Right cardiac atrium (tissue), 5 donors: Measurements from ENCODE around the gene MRPS34. TPM values are rescaled to one million over a fixed set of nuclear protein-coding genes. Genes with fewer than 3 reads are reported as not detected.

ENCODE experiments used
- ATAC-seq, 2 donors: fragments of 200-7000 bp; cut with Tn5 transposase; one replicate each; pipeline versions ENCODE4 v1.8.0 to v1.9.1; 2020; ENCODE audit warnings: moderate library complexity in 2 of 2, mild to moderate bottlenecking in 1 of 2
- DNase-seq, 3 donors: peaks; one replicate each; pipeline ENCODE4 v3.0.0-alpha.2; 2020
- H3K27ac ChIP-seq: one replicate; pipeline ENCODE4 v1.5.1; 2013; ENCODE audit warnings: mild to moderate bottlenecking, low read length, control low read depth, moderate library complexity
- H3K27me3 ChIP-seq: one replicate; pipeline ENCODE4 v1.6.1; 2013; ENCODE audit not compliant: control insufficient read depth, insufficient read depth
- H3K4me1 ChIP-seq: one replicate; pipeline ENCODE4 v1.6.1; 2013; ENCODE audit warnings: low read length; ENCODE audit not compliant: control insufficient read depth, insufficient read depth
- H3K4me3 ChIP-seq: one replicate; pipeline ENCODE4 v1.5.1; 2013; ENCODE audit warnings: low read length, control low read depth
- H3K9me3 ChIP-seq: one replicate; pipeline ENCODE4 v1.6.1; 2013; ENCODE audit warnings: low read length; ENCODE audit not compliant: control insufficient read depth
- WGBS: extraction: QIAGEN DNeasy Blood & Tissue Kit; methylation state at CpG from one replicate; pipeline ENCODE4 v1.1.7; 2013; 5-methylcytosine and 5-hydroxymethylcytosine counted together
- intact Hi-C, 4 donors: fragments of 100-400 bp; cut with DNase I; formaldehyde crosslinking; loops; one replicate each; pipeline versions ENCODE4 v1.11.0 to v1.14.0; 2022 to 2023
- polyA plus RNA-seq: library from polyadenylated mRNA; stranded (reverse); fragments of 200-250 nt; gene quantifications from one replicate; pipeline ENCODE4 v1.2.3, GENCODE V29; 2013
- total RNA-seq, 4 donors: library from RNA; stranded (reverse); fragmentation: NEBNext Ultra II Directional; extraction: Animal tissue kit (Norgen Biotek cat#: 25700); gene quantifications; one replicate each; pipeline ENCODE4 v1.2.1, GENCODE V29; 2021
- donor health status: healthy with polysubstance abuse.
- donor health status: DM: no; HTN: yes; CAD: no.
- donor health status: DM: no; HTN: no; CAD: no.
- donor health status: DM: no; HTN: yes; CAD: no; lungs with severe emphysema.
- donor health status: DM: yes; HTN: yes; CAD: no.

MRPS34 gene
- total and polyA plus RNA-seq, 5 donors = 53.3 to 91.4 (median 73.5) TPM

- Histone ChIP-seq H3K9me3 (no peaks in the 10 kb centered on the region), H3K27me3 (no peaks in the 10 kb centered on the region), H3K4me3 (no peak overlapping the region), H3K27ac (no peak overlapping the region), H3K4me1 (peaks cover 4% of the 10 kb centered on the region)
- DNase-seq (peak in 1 of 3 donors; percentile 55), ATAC-seq (no peak)
- 87% methylated on average over 7 of the region's 7 CpGs for WGBS
- intact Hi-C loops = no loop called here
Measured at GRCh38 chr16:1774448-1774780, 1.5 kb upstream of the MRPS34 start.

DNA sequence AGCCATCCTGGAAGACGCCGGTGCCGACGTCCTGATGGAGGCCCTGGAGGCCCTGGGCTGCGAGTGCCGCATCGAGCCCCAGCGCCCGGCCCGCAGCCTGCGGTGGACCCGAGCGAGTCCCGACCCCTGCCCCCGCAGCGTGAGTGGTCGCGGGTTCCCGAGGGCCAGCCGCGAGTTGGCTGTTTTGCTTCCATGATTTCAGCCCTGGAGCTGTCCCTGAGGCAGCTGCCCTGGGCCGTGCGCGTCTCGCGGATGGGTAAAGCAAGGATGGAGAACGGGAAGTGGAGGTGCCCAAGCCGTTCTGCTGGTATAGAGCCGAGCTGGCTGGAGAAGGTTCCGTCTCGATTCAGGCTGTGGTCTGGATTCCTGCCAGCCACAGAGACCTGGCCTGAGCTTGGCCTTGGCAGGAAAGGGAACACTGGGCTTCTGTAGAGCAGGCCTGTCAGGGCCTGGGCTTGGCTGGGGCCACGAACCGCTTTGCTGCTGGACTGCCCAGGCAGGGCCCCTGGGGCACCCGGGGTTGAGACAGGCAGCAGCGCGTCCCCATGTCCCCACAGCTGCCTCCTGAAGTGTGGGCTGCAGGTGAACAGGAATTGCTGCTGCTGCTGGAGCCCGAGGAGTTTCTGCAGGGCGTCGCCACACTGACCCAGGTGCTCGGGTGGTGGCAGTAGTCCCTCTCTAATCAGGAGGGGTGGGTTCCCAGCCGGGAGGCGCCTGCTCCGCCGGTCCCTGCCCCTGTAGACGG lies 941 bp upstream of the MRPS34 start:
- Histone ChIP-seq H3K27ac (peak overlapping the region; percentile 25), H3K27me3 (no peaks in the 10 kb centered on the region), H3K9me3 (no peaks in the 10 kb centered on the region), H3K4me1 (peaks cover 4% of the 10 kb centered on the region), H3K4me3 (peak overlapping the region; percentile 83)
- ATAC-seq (no peak), DNase-seq (peak in 2 of 3 donors; percentile 57 to 72)
- intact Hi-C loops = no loop called here
- WGBS = 16% methylated on average over 45 of the region's 45 CpGs

GRCh38 chr16:1772362-1772907 lies 499 bp downstream of the MRPS34 start, which contains the start of gene EME2:
Gene EME2, plus strand, starts transcription at chr16:1772810. Its CDS starts 418 bp downstream, at chr16:1773228.
- ATAC-seq (peak in 1 of 2 donors; percentile 1), DNase-seq (peak in 2 of 3 donors; percentile 50 to 61)
- Histone ChIP-seq H3K27ac (peak within 1 kb of the TSS; percentile 81), H3K27me3 (no peaks in the 10 kb centered on the region), H3K4me3 (peak within 1 kb of the TSS; percentile 83), H3K4me1 (peaks cover 4% of the 10 kb centered on the region), H3K9me3 (no peaks in the 10 kb centered on the region)
- intact Hi-C loops = no loop called here
- WGBS = under 1% methylated on average over 53 of the region's 53 CpGs

GRCh38 chr16:1771864-1772361 lies 1.0 kb downstream of the MRPS34 start:
- peak overlapping the region; percentile 10 for H3K27ac ChIP-seq
- ATAC-seq = no peak
- WGBS = 11% methylated on average over 22 of the region's 22 CpGs
- peak overlapping the region; percentile 83 for H3K4me3 ChIP-seq
- no peaks in the 10 kb centered on the region for H3K9me3 ChIP-seq
- peak in 1 of 3 donors; percentile 57 for DNase-seq
- intact Hi-C loops = no loop called here
- peaks cover 4% of the 10 kb centered on the region for H3K4me1 ChIP-seq
- no peaks in the 10 kb centered on the region for H3K27me3 ChIP-seq

GRCh38 chr16:1771188-1771863 lies 1.6 kb downstream of the MRPS34 start, which contains the start of gene NME3:
Gene NME3, minus strand, starts transcription at chr16:1771543. Its CDS starts 9 bp downstream, at chr16:1771534.
- H3K9me3 ChIP-seq = no peaks in the 10 kb centered on the region
- H3K27ac ChIP-seq = peak within 1 kb of the TSS; percentile 37
- H3K4me1 ChIP-seq = peaks cover 4% of the 10 kb centered on the region
- intact Hi-C loops = no loop called here
- peak; percentile 39 to 57 for ATAC-seq
- peak; percentile 81 to 94 (median 94) for DNase-seq
- H3K4me3 ChIP-seq = peak within 1 kb of the TSS; percentile 83
- no peaks in the 10 kb centered on the region for H3K27me3 ChIP-seq
- WGBS = under 1% methylated on average over 79 of the region's 79 CpGs

- Histone ChIP-seq H3K27ac (peak overlapping the region; percentile 17), H3K4me1 (peaks cover 4% of the 10 kb centered on the region), H3K9me3 (no peaks in the 10 kb centered on the region), H3K27me3 (no peaks in the 10 kb centered on the region), H3K4me3 (peak overlapping the region; percentile 83)
- DNase-seq (peak; percentile 81 to 92 (median 91)), ATAC-seq (peak; percentile 11 to 27)
- intact Hi-C loops = no loop called here
- 4% methylated on average over 81 of the region's 81 CpGs for WGBS
Measured at GRCh38 chr16:1770328-1771187, 2.4 kb downstream of the MRPS34 start.

GRCh38 chr16:1769402-1770300 lies 3.3 kb downstream of the MRPS34 start:
- H3K27ac ChIP-seq = no peak overlapping the region
- H3K27me3 ChIP-seq = no peaks in the 10 kb centered on the region
- no peaks in the 10 kb centered on the region for H3K9me3 ChIP-seq
- DNase-seq (peak in 1 of 3 donors; percentile 71), ATAC-seq (peak in 1 of 2 donors; percentile 0)
- no peak overlapping the region for H3K4me3 ChIP-seq
- 72% methylated on average over 27 of the region's 27 CpGs for WGBS
- intact Hi-C loops = no loop called here
- H3K4me1 ChIP-seq = peaks cover 4% of the 10 kb centered on the region

GRCh38 chr16:1768767-1769401 lies 4.0 kb downstream of the MRPS34 start:
- whole genome bisulfite sequencing = 76% methylated on average over 26 of the region's 26 CpGs
- intact Hi-C loops = no loop called here
- no peaks in the 10 kb centered on the region for H3K27me3 ChIP-seq
- H3K9me3 ChIP-seq = no peaks in the 10 kb centered on the region
- peaks cover under 1% of the 10 kb centered on the region for H3K4me1 ChIP-seq
- ATAC-seq (no peak), DNase-seq (peak in 1 of 3 donors; percentile 75)
- no peak overlapping the region for H3K4me3 ChIP-seq
- no peak overlapping the region for H3K27ac ChIP-seq

DNA sequence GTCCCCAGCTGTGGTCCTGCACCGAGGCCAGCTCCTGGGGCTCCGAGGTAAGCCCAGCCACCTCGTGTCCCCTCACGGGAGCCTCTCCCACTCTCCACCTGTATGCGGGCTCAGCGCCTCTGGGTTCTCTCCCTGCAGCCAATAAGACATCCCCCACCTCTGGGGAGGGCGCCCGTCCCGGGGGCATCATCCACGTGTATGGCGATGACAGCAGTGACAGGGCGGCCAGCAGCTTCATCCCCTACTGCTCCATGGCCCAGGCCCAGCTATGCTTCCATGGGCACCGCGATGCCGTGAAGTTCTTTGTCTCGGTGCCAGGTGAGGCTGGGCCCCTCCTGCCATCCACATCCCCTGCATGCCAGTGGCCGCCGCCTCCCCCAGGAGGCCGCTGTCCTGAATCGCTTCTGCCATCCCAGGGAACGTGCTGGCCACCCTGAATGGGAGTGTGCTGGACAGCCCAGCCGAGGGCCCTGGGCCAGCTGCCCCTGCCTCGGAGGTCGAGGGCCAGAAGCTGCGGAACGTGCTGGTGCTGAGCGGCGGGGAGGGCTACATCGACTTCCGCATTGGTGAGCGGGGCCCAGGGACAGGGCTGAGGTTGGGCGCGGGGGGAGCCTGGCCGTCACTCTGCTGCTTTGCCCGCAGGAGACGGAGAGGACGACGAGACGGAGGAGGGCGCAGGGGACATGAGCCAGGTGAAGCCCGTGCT lies 4.7 kb downstream of the MRPS34 start:
- intact Hi-C loops = no loop called here
- no peaks in the 10 kb centered on the region for H3K4me1 ChIP-seq
- ATAC-seq (no peak), DNase-seq (no peak)
- H3K27ac ChIP-seq = no peak overlapping the region
- no peaks in the 10 kb centered on the region for H3K27me3 ChIP-seq
- H3K4me3 ChIP-seq = no peak overlapping the region
- WGBS = 83% methylated on average over 41 of the region's 41 CpGs
- H3K9me3 ChIP-seq = no peaks in the 10 kb centered on the region
